GM21786 (cell line): ENCODE results near the gene ATG7.
"Not testable (repeated sequence)": the region's sequence is repeated elsewhere in the genome, so short reads cannot be mapped to it uniquely, and the experiment has no call there.

ENCODE experiments used
- ATAC-seq: cut with Tn5 transposase; IDR thresholded peaks from one replicate; pipeline ENCODE4 v1.9.1; 2021; ENCODE audit not compliant: unreplicated experiment

The ATG7 gene

GRCh38 chr3:11459186-11459824 is 187.1 kb downstream of the ATG7 start:
- ATAC-seq: no peak

- ATAC-seq: no peak
Measured at GRCh38 chr3:11461226-11461625, 189.0 kb downstream of the ATG7 start.

- not testable (repeated sequence) for ATAC-seq
Measured at GRCh38 chr3:11462673-11463072, 190.5 kb downstream of the ATG7 start.

DNA sequence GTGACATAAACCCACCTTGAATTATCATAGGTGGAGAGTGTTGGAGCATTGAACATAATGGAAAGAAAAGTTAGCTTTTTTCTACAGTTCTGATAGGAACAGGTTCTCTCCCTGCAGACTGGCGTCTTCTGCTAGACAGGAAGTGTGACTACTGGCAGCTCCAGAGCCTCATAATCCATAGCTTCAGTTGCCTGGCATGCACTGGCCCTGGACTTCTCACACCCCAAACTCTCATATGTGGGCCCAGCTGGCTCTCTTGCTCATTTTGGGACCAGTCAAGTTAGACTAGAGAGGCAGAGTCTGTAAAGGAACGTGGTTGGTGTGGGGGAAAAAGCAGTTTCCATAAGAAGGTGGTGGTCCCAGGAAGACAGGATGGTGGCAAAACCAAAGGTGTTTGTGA is 191.4 kb downstream of the ATG7 start:
- no peak for ATAC-seq

DNA sequence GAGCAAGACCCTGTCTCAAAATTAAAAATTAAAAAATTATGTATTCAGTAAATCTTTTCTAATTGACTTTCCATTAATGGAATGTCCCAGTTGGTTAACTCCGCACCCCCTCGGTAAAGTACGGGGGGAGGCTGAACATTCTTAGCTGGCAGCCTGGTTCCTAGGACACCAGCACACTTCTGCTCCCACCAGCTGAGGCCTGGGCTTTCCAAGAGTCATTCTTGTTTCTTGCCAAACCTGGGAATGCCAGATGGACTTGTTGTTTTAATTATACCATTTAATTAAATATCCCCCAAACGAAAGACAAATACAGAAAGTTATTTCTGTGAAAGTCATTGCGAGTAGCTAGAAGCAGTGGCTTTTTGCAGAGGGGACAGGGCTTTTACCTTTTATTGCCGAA is 192.2 kb downstream of the ATG7 start:
- ATAC-seq: no peak

GRCh38 chr3:11465744-11466616 is 193.8 kb downstream of the ATG7 start:
- no peak for ATAC-seq

- no peak for ATAC-seq
Measured at GRCh38 chr3:11467875-11468274, 195.7 kb downstream of the ATG7 start.

DNA sequence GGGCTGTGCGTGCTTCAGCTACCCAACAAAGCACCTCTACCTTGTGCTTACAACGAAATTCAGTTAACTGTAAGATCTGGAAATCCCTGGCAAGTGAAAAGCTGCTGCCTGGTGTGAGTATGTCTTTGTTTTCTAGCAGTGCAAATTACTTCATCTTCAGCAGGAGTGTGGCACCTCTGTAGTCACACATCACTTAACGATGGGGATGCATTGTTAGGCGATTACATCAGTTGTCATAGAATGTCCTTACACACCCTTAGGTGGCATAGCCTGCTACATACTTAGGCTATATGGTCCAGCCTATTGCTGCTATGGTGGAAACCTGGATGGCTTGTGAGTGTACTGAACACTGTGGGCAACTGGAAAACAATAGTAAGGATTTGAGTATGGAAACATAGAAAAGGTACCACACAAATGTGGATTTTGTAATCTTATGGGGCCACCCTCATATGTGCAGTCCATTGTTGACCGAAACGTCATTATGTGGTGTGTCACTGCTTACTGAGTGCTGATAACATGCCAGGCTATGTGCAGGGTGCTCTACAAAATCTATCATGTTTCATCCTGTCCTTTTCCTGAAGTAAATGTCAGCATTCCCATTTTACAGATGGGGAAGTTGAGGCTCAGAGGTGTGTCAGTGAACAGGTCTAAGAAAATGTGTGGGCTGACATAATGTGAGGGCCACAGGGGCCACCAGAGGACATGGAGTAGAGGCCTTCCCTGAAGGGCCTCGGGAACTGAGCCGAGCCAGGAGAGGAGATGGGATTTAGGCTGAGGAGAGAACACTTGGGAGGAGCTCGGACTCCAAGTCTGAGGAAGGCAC is 198.0 kb downstream of the ATG7 start:
- no peak for ATAC-seq

DNA sequence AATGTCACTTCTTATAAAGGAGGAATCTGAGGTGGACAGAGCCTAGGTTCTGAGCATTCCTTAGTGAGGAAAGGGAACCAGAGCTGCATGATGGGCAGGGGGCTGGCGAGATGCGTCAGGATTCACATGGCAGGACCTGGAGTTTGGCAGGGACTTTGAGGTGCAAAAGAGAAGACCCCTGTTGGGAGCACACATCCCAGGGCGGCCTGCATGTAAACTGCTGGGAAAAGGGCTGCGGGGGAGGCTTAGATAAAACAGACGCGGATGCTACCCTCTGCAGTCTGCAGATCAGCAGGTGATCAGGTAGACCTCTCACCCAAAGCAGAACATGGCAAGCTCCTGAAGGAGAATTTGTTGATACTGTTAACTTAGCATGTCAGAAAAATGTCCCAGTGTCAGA is 203.1 kb downstream of the ATG7 start:
- no peak for ATAC-seq

GRCh38 chr3:11476735-11477144 is 204.5 kb downstream of the ATG7 start:
- ATAC-seq: no peak

GRCh38 chr3:11477407-11477911 is 205.3 kb downstream of the ATG7 start:
- ATAC-seq: no peak

GRCh38 chr3:11478167-11478566 is 206.0 kb downstream of the ATG7 start:
- ATAC-seq: no peak

DNA sequence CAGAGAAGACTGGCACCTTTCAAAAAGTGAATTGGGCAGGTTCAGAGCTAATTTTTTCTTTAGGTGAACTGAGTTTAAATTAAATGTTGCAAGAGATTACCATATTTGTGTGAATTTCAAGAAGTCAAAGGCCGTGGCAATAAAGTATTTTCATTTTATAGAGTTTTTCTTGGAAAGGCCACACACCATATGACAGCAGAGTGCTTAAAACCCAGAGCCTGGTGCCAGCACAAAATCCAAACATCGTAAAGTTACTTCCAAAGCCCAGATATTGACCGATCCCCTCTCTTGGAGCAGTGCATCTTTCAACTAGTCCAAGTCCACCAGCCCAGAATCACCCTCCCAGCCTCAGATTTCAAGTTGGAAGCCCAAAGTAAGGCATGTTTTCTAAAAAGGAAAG is 207.0 kb downstream of the ATG7 start:
- no peak for ATAC-seq

GRCh38 chr3:11480663-11481298 is 208.6 kb downstream of the ATG7 start:
- ATAC-seq: no peak

DNA sequence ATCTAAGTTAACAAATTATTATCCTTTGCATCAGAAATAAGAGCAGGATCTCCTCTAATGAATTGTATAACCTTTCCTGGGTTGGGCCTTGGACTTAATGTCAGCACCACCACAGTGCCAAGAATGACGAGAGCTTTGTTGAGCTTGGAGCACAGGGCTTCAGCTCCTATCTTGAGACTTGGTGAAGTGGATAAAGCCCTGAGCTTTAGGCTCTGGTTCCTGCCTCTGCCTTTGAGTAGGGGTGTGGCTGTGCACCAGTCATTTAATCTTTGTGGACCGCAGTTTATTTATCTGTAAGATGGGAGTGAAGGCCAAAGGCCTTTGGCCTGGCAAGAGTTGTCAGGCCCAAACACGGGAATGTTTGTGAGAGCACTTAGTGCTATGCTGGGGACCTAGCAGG is 209.4 kb downstream of the ATG7 start:
- no peak for ATAC-seq

DNA sequence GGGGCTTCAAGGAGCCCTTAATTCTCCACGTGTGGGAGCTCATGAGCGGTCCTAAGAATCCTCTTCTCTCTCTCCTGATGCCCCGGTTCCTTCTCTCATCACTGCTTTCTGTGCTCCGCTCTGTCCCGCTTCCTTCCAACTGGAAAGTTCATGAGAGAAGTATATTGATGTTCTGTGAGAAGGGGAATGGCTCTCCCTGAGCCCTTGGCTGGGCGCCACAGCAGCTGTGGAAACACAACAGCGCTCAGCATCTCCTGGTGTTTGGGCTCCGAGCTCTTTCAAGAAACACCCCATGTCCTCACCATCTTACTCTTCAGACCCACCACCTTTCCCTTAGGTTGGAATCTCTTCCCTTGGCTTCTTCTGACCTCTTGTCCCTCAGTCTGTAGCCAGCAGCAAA is 209.8 kb downstream of the ATG7 start:
- ATAC-seq: no peak

GRCh38 chr3:11488356-11488755 is 216.2 kb downstream of the ATG7 start:
- ATAC-seq: not testable (repeated sequence)

DNA sequence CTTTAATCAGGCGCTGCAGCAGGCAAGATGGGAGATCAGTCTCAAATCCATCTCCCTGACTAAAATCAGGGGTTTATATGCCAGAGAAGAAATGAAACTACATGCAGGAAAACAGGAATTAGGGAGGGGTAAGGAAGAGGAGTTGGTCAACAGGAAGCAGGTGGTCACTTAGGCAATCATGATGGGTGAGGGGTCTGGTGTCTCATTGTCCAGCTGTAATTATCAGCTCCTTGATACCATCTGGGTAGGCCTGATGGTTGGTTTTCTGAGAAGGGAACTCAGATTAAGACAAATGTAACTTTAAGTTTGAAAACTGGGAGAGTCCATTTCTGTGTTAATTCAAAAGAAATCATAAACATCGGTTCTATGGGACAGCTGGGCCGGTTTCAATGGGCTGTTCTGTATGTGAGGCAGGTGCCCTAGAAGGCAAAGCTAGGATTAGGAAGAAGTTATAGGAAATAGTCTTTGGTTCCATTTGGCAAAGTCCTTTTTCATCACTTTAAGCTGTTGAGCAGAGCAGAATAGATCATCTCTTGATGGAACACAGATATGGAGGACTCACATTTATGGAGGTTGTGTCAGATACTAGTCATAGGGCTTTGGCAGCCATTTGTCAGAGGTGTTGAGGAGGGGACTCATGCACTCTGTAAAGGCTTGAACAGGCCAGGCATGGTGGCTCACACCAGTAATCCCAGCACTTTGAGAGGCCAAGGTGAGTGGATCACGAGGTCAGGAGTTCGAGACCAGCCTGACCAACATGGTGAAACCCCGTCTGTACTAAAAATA is 222.1 kb downstream of the ATG7 start:
- ATAC-seq: no peak

DNA sequence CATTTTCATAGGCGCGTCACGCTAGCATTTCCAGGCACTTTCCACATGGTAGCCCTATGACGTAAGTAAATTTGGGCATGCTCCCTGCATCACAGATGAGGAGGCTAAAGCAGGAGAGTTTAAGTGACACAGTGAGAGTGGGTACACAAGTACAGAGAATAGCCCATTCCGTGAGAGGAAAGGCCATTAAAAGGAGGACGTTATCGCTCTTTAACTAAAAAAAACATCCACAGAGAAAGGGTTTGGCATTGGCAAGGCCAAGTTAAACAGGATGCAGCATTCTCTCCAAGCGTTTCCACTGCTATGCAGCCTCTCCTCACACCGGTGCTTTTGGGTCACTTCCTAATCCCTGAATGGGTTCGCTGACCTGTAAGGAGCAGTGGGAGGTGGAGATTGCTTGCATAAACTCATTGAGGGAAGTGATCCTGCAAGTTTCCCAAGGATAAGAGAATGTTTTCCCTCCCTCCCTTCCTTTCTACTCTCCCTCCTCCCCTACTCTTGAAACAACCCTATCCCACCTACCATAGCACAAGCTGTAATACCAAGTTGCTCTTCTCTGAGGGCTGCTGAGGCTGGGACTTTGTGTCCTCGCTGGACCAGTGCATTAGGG is 223.9 kb downstream of the ATG7 start:
- ATAC-seq: no peak

- no peak for ATAC-seq
Measured at GRCh38 chr3:11498177-11498576, 226.0 kb downstream of the ATG7 start.
